K562 (cell line): ENCODE data around the gene TOM1L2. TPM values are rescaled to one million over a fixed set of nuclear protein-coding genes. Genes with fewer than 3 reads are reported as not detected.

ENCODE experiments used
- DMBX1 ChIP-seq: fragments of 250-450 bp; sonication (Bioruptor Pico); IDR thresholded peaks from 2 replicates; pipeline ENCODE4 v1.8.0; 2022; ENCODE audit warnings: inconsistent platforms, mild to moderate bottlenecking, moderate library complexity, borderline replicate concordance
- FOXA1 ChIP-seq: fragments of 450-650 bp; IDR thresholded peaks from 2 replicates; pipeline ENCODE4 v1.6.1; 2016; ENCODE audit warnings: mild to moderate bottlenecking, borderline replicate concordance
- GATAD2A ChIP-seq: fragments of 450-650 bp; IDR thresholded peaks from 2 replicates; pipeline ENCODE4 v1.6.1; 2017
- MXI1 ChIP-seq: IDR thresholded peaks from 2 replicates; pipeline ENCODE4 v1.6.1; 2011; ENCODE audit warnings: low read depth, mild to moderate bottlenecking, improper control_type of control experiment, low read length
- NELFE ChIP-seq: IDR thresholded peaks from 2 replicates; pipeline ENCODE4 v1.6.1; 2011; ENCODE audit warnings: mild to moderate bottlenecking; ENCODE audit not compliant: insufficient read depth, insufficient read length
- NFIC ChIP-seq: fragments of 450-650 bp; IDR thresholded peaks from 2 replicates; pipeline ENCODE4 v1.6.1; 2017; ENCODE audit warnings: mild to moderate bottlenecking, inconsistent platforms
- PHB2 ChIP-seq: fragments of 450-650 bp; IDR thresholded peaks from 2 replicates; pipeline ENCODE4 v1.6.1; 2017; ENCODE audit warnings: low read depth
- POLR2H ChIP-seq: IDR thresholded peaks from 2 replicates; pipeline ENCODE4 v1.6.1; 2016; ENCODE audit warnings: missing genetic modification characterization, low read depth, mild to moderate bottlenecking, control low read depth, missing compliant biosample characterization, moderate library complexity
- SRSF3 ChIP-seq: fragments of 200-400 bp; formaldehyde crosslinking; IDR thresholded peaks from 2 replicates; pipeline ENCODE4 v1.6.1; 2016; ENCODE audit warnings: mild to moderate bottlenecking, low read length, moderate library complexity; ENCODE audit not compliant: insufficient read depth
- TCF7L2 ChIP-seq: fragments of 150-350 bp; IDR thresholded peaks from 2 replicates; pipeline ENCODE4 v1.6.1; 2016; ENCODE audit warnings: low read depth, mild to moderate bottlenecking, low read length, moderate library complexity
- TEAD1 ChIP-seq, 2 experiments: fragments of 450-650 bp in 1 of 2; sonication (generic) in 1 of 2; formaldehyde crosslinking; IDR thresholded peaks; 2 replicates each; pipeline versions ENCODE4 v1.4.0 to v1.8.0; 2020 to 2022; ENCODE audit warnings: mild to moderate bottlenecking in 2 of 2, missing genetic modification reagents in 1 of 2
- TFAM ChIP-seq: fragments of 250-450 bp; sonication (Bioruptor Pico); conservative IDR thresholded peaks from 2 replicates; pipeline ENCODE4 v1.5.0; 2021; ENCODE audit warnings: mild to moderate bottlenecking, moderate library complexity
- ZNF232 ChIP-seq: sonication (generic); formaldehyde crosslinking; IDR thresholded peaks from 2 replicates; pipeline ENCODE4 v1.8.0; 2022; ENCODE audit warnings: mild to moderate bottlenecking, missing genetic modification reagents
- ZNF263 ChIP-seq: sonication (generic); formaldehyde crosslinking; IDR thresholded peaks from 2 replicates; pipeline ENCODE4 v1.8.0; 2022; ENCODE audit warnings: mild to moderate bottlenecking, missing genetic modification reagents, borderline replicate concordance
- ZNF3 ChIP-seq: fragments of 250-450 bp; sonication (Bioruptor Pico); IDR thresholded peaks from 2 replicates; pipeline ENCODE4 v1.5.0; 2021; ENCODE audit warnings: mild to moderate bottlenecking, moderate library complexity
- polyA plus RNA-seq, 8 experiments: library from polyadenylated mRNA; depleted of rRNA in 4 of 8; stranded (reverse) in 5 of 8; unstranded in 3 of 8; fragments of >200 nt; fragmentation: Nextera tagmentation in 2 of 8; fragmentation: Illumina TruSeq in 1 of 8; extraction: Ambion mirVana in 2 of 8; extraction: Trizol in 1 of 8; gene quantifications; 2 replicates each; pipeline versions ENCODE4 v1.2.1 to v1.2.3, GENCODE V29; 2011 to 2014; ENCODE audit warnings: inconsistent platforms in 1 of 8, missing spikeins in 1 of 8
- total RNA-seq, 7 experiments: library from RNA; depleted of rRNA in 6 of 7; stranded (reverse); fragments of >200 nt in 6 of 7; fragmentation: Illumina TruSeq in 2 of 7; extraction: Trizol in 2 of 7; gene quantifications; 2 replicates each; pipeline versions ENCODE4 v1.2.1 to v1.2.3, GENCODE V29; 2011 to 2021; ENCODE audit warnings: low replicate concordance in 1 of 7
- TF ChIP-seq, protein P1 (sequence below): fragments of 200-800 bp; sonication (Bioruptor generic); IDR thresholded peaks from 2 replicates; pipeline ENCODE4 v1.6.1; 2016; ENCODE audit warnings: missing genetic modification characterization, missing compliant biosample characterization
- TF ChIP-seq, protein P2 (sequence below), 3 experiments: fragments of 200-800 bp in 1 of 3; fragments of 250-450 bp in 1 of 3; fragments of 450-650 bp in 1 of 3; sonication (Bioruptor Pico) in 1 of 3; sonication (Bioruptor generic) in 1 of 3; formaldehyde crosslinking in 1 of 3; IDR thresholded peaks; 2 replicates each; pipeline versions ENCODE4 v1.6.1 to v1.8.0; 2016 to 2022; ENCODE audit warnings: mild to moderate bottlenecking in 2 of 3, missing genetic modification characterization in 2 of 3, missing compliant biosample characterization in 1 of 3, moderate library complexity in 1 of 3

TOM1L2 gene
- total and polyA plus RNA-seq, 9 of the 15 experiments (the other 6 are each of a cell fraction or from before 2014, with no cell fraction given), result 0.07 to 6.0 (median 2.5) TPM

DNA sequence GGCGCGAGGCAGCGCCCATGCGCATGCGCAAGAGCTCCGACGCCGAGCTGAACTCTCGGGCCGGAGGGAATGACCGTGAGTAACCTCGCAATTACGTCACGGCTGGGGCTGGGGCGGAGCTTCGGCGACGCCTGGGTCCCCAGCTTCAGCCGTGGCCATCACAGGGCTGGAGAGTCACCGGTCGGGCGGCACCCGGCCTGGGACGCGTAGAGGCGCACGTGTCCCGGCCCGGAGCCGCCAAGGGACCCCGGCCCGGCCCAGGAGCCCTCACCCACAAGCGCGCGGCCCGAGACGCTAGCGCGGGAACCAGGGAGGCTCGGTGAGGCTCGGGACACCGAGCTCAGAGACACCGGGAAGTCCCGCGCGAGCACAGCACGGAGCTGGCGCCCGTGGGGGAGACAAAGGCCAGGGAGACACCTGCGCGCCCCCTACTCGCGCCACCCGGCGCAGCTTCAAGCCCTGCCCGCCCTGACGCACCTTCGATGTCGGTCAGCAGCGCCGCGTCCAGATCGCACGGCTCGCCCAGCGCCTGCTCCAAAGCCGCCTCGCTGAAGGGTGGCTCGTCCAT lies 135.9 kb downstream of the TOM1L2 start (continued):
- TF ChIP-seq SRSF3, result no peak
- no peak for TF ChIP-seq GATAD2A
- no peak for TF ChIP-seq PHB2
- no peak for TF ChIP-seq TEAD1 (CRISPR knock-in tag; IDR thresholded peaks at IDR 0.05)
- TF ChIP-seq TCF7L2, result no peak
- TF ChIP-seq FOXA1, result no peak
- TF ChIP-seq NFIC, result no peak
- TF ChIP-seq, protein P1, sequence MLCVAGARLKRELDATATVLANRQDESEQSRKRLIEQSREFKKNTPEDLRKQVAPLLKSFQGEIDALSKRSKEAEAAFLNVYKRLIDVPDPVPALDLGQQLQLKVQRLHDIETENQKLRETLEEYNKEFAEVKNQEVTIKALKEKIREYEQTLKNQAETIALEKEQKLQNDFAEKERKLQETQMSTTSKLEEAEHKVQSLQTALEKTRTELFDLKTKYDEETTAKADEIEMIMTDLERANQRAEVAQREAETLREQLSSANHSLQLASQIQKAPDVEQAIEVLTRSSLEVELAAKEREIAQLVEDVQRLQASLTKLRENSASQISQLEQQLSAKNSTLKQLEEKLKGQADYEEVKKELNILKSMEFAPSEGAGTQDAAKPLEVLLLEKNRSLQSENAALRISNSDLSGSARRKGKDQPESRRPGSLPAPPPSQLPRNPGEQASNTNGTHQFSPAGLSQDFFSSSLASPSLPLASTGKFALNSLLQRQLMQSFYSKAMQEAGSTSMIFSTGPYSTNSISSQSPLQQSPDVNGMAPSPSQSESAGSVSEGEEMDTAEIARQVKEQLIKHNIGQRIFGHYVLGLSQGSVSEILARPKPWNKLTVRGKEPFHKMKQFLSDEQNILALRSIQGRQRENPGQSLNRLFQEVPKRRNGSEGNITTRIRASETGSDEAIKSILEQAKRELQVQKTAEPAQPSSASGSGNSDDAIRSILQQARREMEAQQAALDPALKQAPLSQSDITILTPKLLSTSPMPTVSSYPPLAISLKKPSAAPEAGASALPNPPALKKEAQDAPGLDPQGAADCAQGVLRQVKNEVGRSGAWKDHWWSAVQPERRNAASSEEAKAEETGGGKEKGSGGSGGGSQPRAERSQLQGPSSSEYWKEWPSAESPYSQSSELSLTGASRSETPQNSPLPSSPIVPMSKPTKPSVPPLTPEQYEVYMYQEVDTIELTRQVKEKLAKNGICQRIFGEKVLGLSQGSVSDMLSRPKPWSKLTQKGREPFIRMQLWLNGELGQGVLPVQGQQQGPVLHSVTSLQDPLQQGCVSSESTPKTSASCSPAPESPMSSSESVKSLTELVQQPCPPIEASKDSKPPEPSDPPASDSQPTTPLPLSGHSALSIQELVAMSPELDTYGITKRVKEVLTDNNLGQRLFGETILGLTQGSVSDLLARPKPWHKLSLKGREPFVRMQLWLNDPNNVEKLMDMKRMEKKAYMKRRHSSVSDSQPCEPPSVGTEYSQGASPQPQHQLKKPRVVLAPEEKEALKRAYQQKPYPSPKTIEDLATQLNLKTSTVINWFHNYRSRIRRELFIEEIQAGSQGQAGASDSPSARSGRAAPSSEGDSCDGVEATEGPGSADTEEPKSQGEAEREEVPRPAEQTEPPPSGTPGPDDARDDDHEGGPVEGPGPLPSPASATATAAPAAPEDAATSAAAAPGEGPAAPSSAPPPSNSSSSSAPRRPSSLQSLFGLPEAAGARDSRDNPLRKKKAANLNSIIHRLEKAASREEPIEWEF, result no peak
- TF ChIP-seq DMBX1 (CRISPR knock-in tag), result no peak
- TF ChIP-seq ZNF3 (CRISPR knock-in tag), result no peak
- TF ChIP-seq, protein P2, sequence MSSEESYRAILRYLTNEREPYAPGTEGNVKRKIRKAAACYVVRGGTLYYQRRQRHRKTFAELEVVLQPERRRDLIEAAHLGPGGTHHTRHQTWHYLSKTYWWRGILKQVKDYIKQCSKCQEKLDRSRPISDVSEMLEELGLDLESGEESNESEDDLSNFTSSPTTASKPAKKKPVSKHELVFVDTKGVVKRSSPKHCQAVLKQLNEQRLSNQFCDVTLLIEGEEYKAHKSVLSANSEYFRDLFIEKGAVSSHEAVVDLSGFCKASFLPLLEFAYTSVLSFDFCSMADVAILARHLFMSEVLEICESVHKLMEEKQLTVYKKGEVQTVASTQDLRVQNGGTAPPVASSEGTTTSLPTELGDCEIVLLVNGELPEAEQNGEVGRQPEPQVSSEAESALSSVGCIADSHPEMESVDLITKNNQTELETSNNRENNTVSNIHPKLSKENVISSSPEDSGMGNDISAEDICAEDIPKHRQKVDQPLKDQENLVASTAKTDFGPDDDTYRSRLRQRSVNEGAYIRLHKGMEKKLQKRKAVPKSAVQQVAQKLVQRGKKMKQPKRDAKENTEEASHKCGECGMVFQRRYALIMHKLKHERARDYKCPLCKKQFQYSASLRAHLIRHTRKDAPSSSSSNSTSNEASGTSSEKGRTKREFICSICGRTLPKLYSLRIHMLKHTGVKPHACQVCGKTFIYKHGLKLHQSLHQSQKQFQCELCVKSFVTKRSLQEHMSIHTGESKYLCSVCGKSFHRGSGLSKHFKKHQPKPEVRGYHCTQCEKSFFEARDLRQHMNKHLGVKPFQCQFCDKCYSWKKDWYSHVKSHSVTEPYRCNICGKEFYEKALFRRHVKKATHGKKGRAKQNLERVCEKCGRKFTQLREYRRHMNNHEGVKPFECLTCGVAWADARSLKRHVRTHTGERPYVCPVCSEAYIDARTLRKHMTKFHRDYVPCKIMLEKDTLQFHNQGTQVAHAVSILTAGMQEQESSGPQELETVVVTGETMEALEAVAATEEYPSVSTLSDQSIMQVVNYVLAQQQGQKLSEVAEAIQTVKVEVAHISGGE (CRISPR knock-in tag; IDR thresholded peaks at IDR 0.05), result 0 out of 6 replicates have a peak, but pooled peaks of 1 of the 3 experiments have one; percentile 24
- TF ChIP-seq TFAM (CRISPR knock-in tag), result no peak
- no peak; the same call in 1 of the 2 replicates for TF ChIP-seq ZNF263 (CRISPR knock-in tag)
- no peak for TF ChIP-seq ZNF232
- peak; percentile 85 for TF ChIP-seq POLR2H (tag)
- no peak for TF ChIP-seq NELFE
- TF ChIP-seq MXI1, result no peak
